H1 (cell line): ENCODE results near the gene SLC12A8.

Experiments used
- ASH2L ChIP-seq: fragments of 200-600, 300-600 bp; sonication (generic); IDR thresholded peaks from one replicate; pipeline ENCODE4 v1.7.1; 2017; ENCODE audit warnings: low read length
- ATF3 ChIP-seq: IDR thresholded peaks from 2 replicates; pipeline ENCODE4 v1.6.1; 2011; ENCODE audit warnings: low read depth, mild to moderate bottlenecking, low read length; ENCODE audit not compliant: insufficient read depth
- CHD2 ChIP-seq: IDR thresholded peaks from 2 replicates; pipeline ENCODE4 v1.6.1; 2012; ENCODE audit warnings: low read length, improper control_type of control experiment
- CTCF ChIP-seq, 3 experiments: IDR thresholded peaks; 1 replicate in 2 of 3; 2 replicates in 1 of 3; pipeline versions ENCODE4 v1.5.1 to v1.6.1; 2011; ENCODE audit warnings: low read length in 3 of 3, mild to moderate bottlenecking in 3 of 3, inconsistent platforms in 2 of 3, low read depth in 1 of 3, moderate library complexity in 1 of 3; ENCODE audit not compliant: insufficient read depth in 1 of 3; ENCODE audit errors: control extremely low read depth in 1 of 3
- EP300 ChIP-seq, 2 experiments: IDR thresholded peaks; 1 replicate in 1 of 2; 2 replicates in 1 of 2; pipeline ENCODE4 v1.6.1; 2011 to 2012; ENCODE audit warnings: low read depth in 2 of 2, low read length in 2 of 2, mild to moderate bottlenecking in 2 of 2, borderline replicate concordance in 1 of 2, inconsistent platforms in 1 of 2, moderate library complexity in 1 of 2
- EZH2 ChIP-seq: fragments of 200-600 bp; sonication (generic); IDR thresholded peaks from 2 replicates; pipeline ENCODE4 v1.7.1; 2012; ENCODE audit warnings: low read depth, mild to moderate bottlenecking, moderate library complexity, low read length, inconsistent platforms; ENCODE audit not compliant: severe bottlenecking
- HDAC2 ChIP-seq, 2 experiments: fragments of 300-600 bp in 1 of 2; sonication (generic) in 1 of 2; IDR thresholded peaks; 2 replicates each; pipeline ENCODE4 v1.6.1; 2011 to 2012; ENCODE audit warnings: low read depth in 2 of 2, low read length in 2 of 2, mild to moderate bottlenecking in 2 of 2, moderate library complexity in 2 of 2, borderline replicate concordance in 1 of 2, inconsistent platforms in 1 of 2
- NRF1 ChIP-seq: IDR thresholded peaks from 2 replicates; pipeline ENCODE4 v1.6.1; 2011; ENCODE audit warnings: mild to moderate bottlenecking, low read depth, low read length, improper control_type of control experiment
- POLR2A ChIP-seq, 2 experiments: IDR thresholded peaks; 1 replicate in 1 of 2; 2 replicates in 1 of 2; pipeline ENCODE4 v1.6.1; 2011; ENCODE audit warnings: low read depth in 2 of 2, low read length in 2 of 2, mild to moderate bottlenecking in 2 of 2; ENCODE audit errors: control extremely low read depth in 1 of 2
- SIX5 ChIP-seq: IDR thresholded peaks from 2 replicates; pipeline ENCODE4 v1.6.1; 2011; ENCODE audit warnings: mild to moderate bottlenecking, low read depth, low read length
- TAF7 ChIP-seq: optimal IDR thresholded peaks from 2 replicates; pipeline ENCODE3; 2011; ENCODE audit warnings: low read depth, mild to moderate bottlenecking, inconsistent platforms, low read length, moderate library complexity, borderline replicate concordance
- YY1 ChIP-seq: IDR thresholded peaks from 2 replicates; pipeline ENCODE4 v1.6.1; 2011; ENCODE audit warnings: low read depth, mild to moderate bottlenecking, low read length

- TF ChIP-seq TAF7 (no peak), EZH2 (no peak), CTCF (IDR thresholded peaks at IDR 0.05; ENCODE audit: control extremely low read depth in 1 of 3, insufficient read depth in 1 of 3, low read depth in 1 of 3, low read length in 3 of 3) (no peak), ATF3 (no peak), CHD2 (no peak), YY1 (no peak), EP300 (IDR thresholded peaks at IDR 0.05; ENCODE audit: borderline replicate concordance in 1 of 2, low read depth in 2 of 2, low read length in 2 of 2) (no peak), POLR2A (IDR thresholded peaks at IDR 0.05; ENCODE audit: control extremely low read depth in 1 of 2, low read depth in 2 of 2, low read length in 2 of 2) (no peak), ASH2L (no peak), SIX5 (no peak), HDAC2 (IDR thresholded peaks at IDR 0.05; ENCODE audit: borderline replicate concordance in 1 of 2, low read depth in 2 of 2, low read length in 2 of 2) (no peak), NRF1 (no peak)
Measured at GRCh38 chr3:125189378-125190165, 23.0 kb downstream of the SLC12A8 start.
